Peyer's patch (tissue), 4 donors: Measurements from ENCODE around the gene SHE. TPM values are rescaled to one million over a fixed set of nuclear protein-coding genes. Genes with fewer than 3 reads are reported as not detected.

Source experiments
- DNase-seq, 3 donors: peaks; one replicate each; pipeline ENCODE4 v3.0.0-alpha.2; 2017 to 2019
- H3K27ac ChIP-seq, 4 donors: fragments of 200-600 bp; sonication (generic); one replicate each; pipeline ENCODE4 v1.5.1; 2016 to 2019
- H3K27me3 ChIP-seq, 2 donors: fragments of 200-600 bp; sonication (generic); one replicate each; pipeline ENCODE4 v1.5.1; 2019
- H3K36me3 ChIP-seq, 3 donors: fragments of 200-600 bp; sonication (generic); one replicate each; pipeline ENCODE4 v1.5.1; 2016 to 2019
- H3K4me1 ChIP-seq, 4 donors: fragments of 200-600 bp; sonication (generic); one replicate each; pipeline ENCODE4 v1.5.1; 2016 to 2019
- H3K4me3 ChIP-seq, 4 donors: fragments of 200-600 bp; sonication (generic); 1 replicate in 3 of 4; 2 replicates in 1 of 4; pipeline ENCODE4 v1.5.1; 2016 to 2019; ENCODE audit warnings: mild to moderate bottlenecking in 1 of 4
- H3K9me3 ChIP-seq, 4 donors: fragments of 200-600 bp; sonication (generic); one replicate each; pipeline ENCODE4 v1.5.1; 2016 to 2019; ENCODE audit warnings: mild to moderate bottlenecking in 1 of 4
- POLR2A ChIP-seq, 2 donors: fragments of 450-650 bp; IDR thresholded peaks; one replicate each; pipeline ENCODE4 v1.5.1; 2017; ENCODE audit warnings: antibody characterized with exemption in 2 of 2, mild to moderate bottlenecking in 2 of 2, moderate library complexity in 2 of 2
- total RNA-seq, 4 donors: library from RNA; depleted of rRNA; stranded (reverse); fragments of >200 nt; gene quantifications; one replicate each; pipeline ENCODE4 v1.1.0, GENCODE V29; 2016
- TF ChIP-seq, protein P1 (sequence below), 6 experiments: fragments of 450-650 bp in 4 of 6; fragments of 200-600 bp in 2 of 6; sonication (generic) in 1 of 6; IDR thresholded peaks; one replicate each; pipeline ENCODE4 v1.5.1; 2017 to 2019; ENCODE audit warnings: antibody characterized with exemption in 6 of 6, mild to moderate bottlenecking in 3 of 6, moderate library complexity in 1 of 6

Gene SHE
- total RNA-seq, 4 donors from 2014 or later, result 1.6 to 19.8 (median 7.3) TPM

DNA sequence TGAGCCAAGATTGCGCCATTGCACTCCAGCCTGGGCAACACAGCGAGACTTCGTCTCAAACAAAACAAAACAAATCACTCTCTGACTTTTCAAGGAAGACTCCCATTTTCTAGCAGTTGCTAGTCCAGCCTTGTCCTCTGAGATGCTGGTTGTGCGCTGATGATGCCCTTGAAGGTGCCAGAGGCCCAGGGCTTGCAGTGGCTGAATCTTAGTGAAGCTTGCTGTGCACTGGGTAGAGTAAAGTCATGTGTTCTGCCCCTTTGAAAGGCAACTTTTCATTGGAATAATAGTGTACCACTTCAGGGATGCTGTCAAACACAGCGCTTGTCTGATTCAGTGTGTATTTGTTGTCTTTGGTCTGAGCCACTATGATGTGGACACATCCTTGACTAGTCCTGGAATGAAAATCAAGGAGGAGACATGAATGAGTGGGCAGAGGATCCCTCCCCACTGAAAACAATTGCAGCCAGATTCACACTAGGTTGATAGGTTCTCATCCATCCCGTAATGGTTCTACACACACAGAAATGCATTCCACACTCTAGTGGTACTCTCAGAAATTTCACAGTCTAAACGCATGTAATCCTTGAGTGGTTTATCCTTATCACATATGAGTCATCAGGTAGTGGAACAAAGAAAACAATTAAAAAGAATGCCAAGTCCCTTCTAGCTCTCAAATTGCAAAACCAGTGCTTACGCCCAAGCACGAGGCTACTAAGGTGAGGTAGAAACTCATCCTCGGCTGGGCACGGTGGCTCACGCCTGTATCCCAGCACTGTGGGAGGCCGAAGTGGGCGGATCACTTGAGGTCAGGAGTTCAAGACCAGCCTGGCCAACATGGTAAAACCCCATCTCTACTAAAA lies 18.0 kb downstream of the SHE start:
- Histone ChIP-seq H3K4me1 (no peaks in the 10 kb centered on the region), H3K4me3 (no peak overlapping the region), H3K27ac (peak overlapping the region in 1 of 4 donors; percentile 46), H3K9me3 (no peaks in the 10 kb centered on the region), H3K36me3 (no peaks in the 10 kb centered on the region), H3K27me3 (no peaks in the 10 kb centered on the region)
- no peak for DNase-seq
- TF ChIP-seq, protein P1, sequence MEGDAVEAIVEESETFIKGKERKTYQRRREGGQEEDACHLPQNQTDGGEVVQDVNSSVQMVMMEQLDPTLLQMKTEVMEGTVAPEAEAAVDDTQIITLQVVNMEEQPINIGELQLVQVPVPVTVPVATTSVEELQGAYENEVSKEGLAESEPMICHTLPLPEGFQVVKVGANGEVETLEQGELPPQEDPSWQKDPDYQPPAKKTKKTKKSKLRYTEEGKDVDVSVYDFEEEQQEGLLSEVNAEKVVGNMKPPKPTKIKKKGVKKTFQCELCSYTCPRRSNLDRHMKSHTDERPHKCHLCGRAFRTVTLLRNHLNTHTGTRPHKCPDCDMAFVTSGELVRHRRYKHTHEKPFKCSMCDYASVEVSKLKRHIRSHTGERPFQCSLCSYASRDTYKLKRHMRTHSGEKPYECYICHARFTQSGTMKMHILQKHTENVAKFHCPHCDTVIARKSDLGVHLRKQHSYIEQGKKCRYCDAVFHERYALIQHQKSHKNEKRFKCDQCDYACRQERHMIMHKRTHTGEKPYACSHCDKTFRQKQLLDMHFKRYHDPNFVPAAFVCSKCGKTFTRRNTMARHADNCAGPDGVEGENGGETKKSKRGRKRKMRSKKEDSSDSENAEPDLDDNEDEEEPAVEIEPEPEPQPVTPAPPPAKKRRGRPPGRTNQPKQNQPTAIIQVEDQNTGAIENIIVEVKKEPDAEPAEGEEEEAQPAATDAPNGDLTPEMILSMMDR (IDR thresholded peaks at IDR 0.05), result no peak
- TF ChIP-seq POLR2A (IDR thresholded peaks at IDR 0.05), result no peak

DNA sequence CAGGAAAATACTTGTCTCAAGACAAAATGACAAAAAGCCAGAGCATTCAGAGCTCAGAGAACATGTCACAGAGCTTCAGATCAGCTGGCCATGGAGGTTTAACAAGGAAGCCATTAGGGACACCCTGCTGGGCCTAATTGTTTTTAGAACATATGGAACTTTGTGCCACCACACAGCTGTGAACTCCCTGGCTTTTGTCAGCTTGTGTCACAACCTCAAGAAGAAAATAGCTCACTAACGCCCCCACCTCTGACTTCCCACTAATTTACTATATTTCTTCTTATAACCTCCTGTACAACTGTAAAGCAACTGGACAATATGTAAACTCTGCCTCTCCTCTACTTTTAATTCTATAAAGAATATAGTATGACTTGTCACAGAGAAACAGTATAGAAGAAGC lies 21.2 kb downstream of the SHE start:
- TF ChIP-seq POLR2A (IDR thresholded peaks at IDR 0.05), result no peak
- TF ChIP-seq, protein P1 (IDR thresholded peaks at IDR 0.05), result no peak
- Histone ChIP-seq H3K27me3 (no peaks in the 10 kb centered on the region), H3K36me3 (no peaks in the 10 kb centered on the region), H3K9me3 (no peaks in the 10 kb centered on the region), H3K4me3 (no peak overlapping the region), H3K4me1 (peaks cover 0 to 5% (median 0%) of the 10 kb centered on the region in 4 donors), H3K27ac (no peak overlapping the region)
- no peak for DNase-seq

DNA sequence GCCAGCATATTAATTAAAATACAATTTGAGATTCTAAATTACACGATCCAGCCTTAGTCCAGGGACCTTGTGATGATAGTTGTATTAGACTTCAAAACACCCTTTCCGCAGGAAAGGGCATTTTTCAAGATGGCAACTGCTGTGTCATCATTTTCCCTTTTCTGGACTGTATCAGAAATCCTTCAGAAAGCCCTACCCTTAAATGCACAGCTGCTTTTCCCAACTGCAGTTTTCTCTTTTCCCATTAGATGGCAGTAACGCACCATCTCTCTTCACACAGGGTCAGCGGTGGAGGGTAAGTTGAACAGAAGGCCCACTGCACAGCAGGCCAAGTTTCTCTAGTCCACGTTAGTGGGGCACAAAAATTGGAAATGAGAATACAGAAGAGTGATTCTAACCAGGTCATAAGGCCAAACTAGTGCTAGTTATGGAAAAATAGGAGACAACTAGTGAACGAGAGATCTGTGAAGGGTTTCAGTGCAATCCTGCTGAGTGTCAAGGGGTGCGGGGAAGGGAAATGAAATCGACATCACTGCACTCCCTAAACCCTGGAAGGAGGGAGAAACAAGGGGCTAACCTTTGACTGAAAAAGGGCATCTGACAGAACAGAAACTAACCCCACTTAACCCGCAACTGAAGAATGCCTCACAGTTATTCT lies 22.3 kb downstream of the SHE start:
- Histone ChIP-seq H3K27ac (no peak overlapping the region), H3K4me1 (peaks cover 0 to 6% (median 0%) of the 10 kb centered on the region in 4 donors), H3K27me3 (no peaks in the 10 kb centered on the region)

DNA sequence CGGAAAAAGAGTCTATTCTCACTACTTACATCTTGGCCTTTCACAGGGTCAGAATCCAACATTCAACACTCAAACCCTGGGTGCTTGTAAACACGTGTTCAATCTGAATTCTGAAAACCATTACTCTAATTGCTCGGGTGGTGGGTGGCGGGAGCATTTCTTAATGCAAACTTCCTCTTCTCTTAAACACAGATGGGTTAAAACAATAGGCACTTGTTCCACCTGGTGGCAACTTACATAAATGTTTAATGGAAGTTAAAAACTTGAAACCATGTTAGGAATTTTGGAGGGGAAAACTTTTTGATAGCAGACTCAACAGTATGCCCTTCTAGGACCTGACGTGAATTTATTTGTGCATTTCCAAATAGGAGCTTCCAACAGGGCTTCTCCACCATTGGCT lies 23.6 kb downstream of the SHE start:
- no peaks in the 10 kb centered on the region for H3K27me3 ChIP-seq
- H3K9me3 ChIP-seq, result no peaks in the 10 kb centered on the region
- H3K27ac ChIP-seq, result peak overlapping the region in 2 of 4 donors; percentile 81 to 89
- H3K4me3 ChIP-seq, result no peak overlapping the region
- H3K4me1 ChIP-seq, result peaks cover 0 to 17% (median 0%) of the 10 kb centered on the region in 4 donors
- no peak for DNase-seq
- no peaks in the 10 kb centered on the region for H3K36me3 ChIP-seq
- TF ChIP-seq, protein P1 (IDR thresholded peaks at IDR 0.05), result peak in 3 of 6 experiments; percentile 51 to 60 (median 54)
- no peak for TF ChIP-seq POLR2A (IDR thresholded peaks at IDR 0.05)

More for the DNA sequence above, 22.3 kb downstream of the SHE start:
- TF ChIP-seq, protein P1 (IDR thresholded peaks at IDR 0.05), result peak; percentile 90 to 98 (median 96)
- no peak for TF ChIP-seq POLR2A (IDR thresholded peaks at IDR 0.05)
- Histone ChIP-seq H3K36me3 (no peaks in the 10 kb centered on the region), H3K9me3 (no peaks in the 10 kb centered on the region), H3K4me3 (no peak overlapping the region)
- peak in 2 of 3 donors; percentile 64 to 83 for DNase-seq

DNA sequence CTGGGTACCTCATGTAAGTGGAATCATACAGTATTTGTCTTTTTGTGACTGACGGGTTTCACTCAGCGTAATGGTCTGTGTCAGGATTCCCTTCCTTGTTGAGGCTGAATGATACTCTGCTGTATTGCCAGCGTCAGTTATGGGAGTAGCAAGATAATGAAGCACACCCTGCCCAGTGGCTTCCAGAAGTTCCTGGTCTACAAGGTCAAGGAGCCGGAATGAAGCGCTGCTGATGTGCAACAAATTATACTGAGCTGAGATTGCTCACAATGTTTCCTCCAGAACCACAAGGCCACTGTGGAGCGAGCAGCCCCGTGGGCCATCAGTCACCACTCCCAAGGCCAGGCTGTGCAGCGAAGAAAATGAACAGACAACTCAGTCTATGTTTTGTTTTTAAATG lies 24.2 kb downstream of the SHE start:
- Histone ChIP-seq H3K36me3 (no peaks in the 10 kb centered on the region), H3K27ac (peak overlapping the region in 3 of 4 donors; percentile 56 to 89 (median 81))

More for the DNA sequence above, 24.2 kb downstream of the SHE start:
- DNase-seq, result peak in 2 of 3 donors; percentile 66 to 84
- Histone ChIP-seq H3K27me3 (no peaks in the 10 kb centered on the region), H3K9me3 (no peaks in the 10 kb centered on the region), H3K4me1 (peaks cover 0 to 17% (median 0%) of the 10 kb centered on the region in 4 donors), H3K4me3 (no peak overlapping the region)
- TF ChIP-seq POLR2A (IDR thresholded peaks at IDR 0.05), result peak; percentile 43 to 72
- TF ChIP-seq, protein P1 (IDR thresholded peaks at IDR 0.05), result no peak
